ENCODE results near the gene EHD2. TPM values are rescaled to one million over a fixed set of nuclear protein-coding genes. Genes with fewer than 3 reads are reported as not detected.
"Not testable (repeated sequence)": the region's sequence is repeated elsewhere in the genome, so short reads cannot be mapped to it uniquely, and the experiment has no call there.

The EHD2 gene
- total and polyA plus RNA-seq, 2 of the 4 experiments (the other 2 are of a cell fraction) = 35.3 to 181 TPM

GRCh38 chr19:47714339-47714738 is 1.1 kb downstream of the EHD2 start (continued):
- TF ChIP-seq ELK1 (IDR thresholded peaks at IDR 0.05; ENCODE audit: borderline replicate concordance, low read depth, low read length) (no peak), RFX5 (IDR thresholded peaks at IDR 0.05; ENCODE audit: low read depth, low read length) (no peak), USF2 (IDR thresholded peaks at IDR 0.05; ENCODE audit: low read depth, low read length) (no peak), SMC3 (IDR thresholded peaks at IDR 0.05; ENCODE audit: low read depth, low read length) (no peak), RCOR1 (IDR thresholded peaks at IDR 0.05; ENCODE audit: insufficient replicate concordance, low read length) (no peak)

GRCh38 chr19:47714855-47715254 is 1.6 kb downstream of the EHD2 start:
- H4K5ac ChIP-seq (ENCODE audit: low read depth, low read length); DNase-seq; ATAC-seq (ENCODE audit: low read depth); dilution Hi-C loops (cut with HindIII; ENCODE audit: low sequenced_read_pairs, unreplicated experiment); H4K91ac ChIP-seq (ENCODE audit: insufficient read depth, low read depth, low read length); H2BK120ac ChIP-seq (ENCODE audit: low read depth, low read length); H2AFZ ChIP-seq (replicated peaks; ENCODE audit: low read length, poor library complexity); H3K27me3 ChIP-seq (ENCODE audit: control insufficient read depth, insufficient read depth, low read length); H3K18ac ChIP-seq (ENCODE audit: low read depth, low read length); H3K9me3 ChIP-seq (ENCODE audit: control insufficient read depth, insufficient read depth, low read length); H2BK15ac ChIP-seq (ENCODE audit: low read depth, low read length); H2BK20ac ChIP-seq (ENCODE audit: low read depth, low read length); H2AK5ac ChIP-seq (ENCODE audit: low read depth, low read length); intact Hi-C loops (cut with micrococcal nuclease); BruUV-seq (replicated peaks): not testable (repeated sequence)
- Histone ChIP-seq H3K79me1 (ENCODE audit: low read depth in 1 of 2, low read length in 2 of 2) (peaks cover 0 to 43% of the 10 kb centered on the region in 2 experiments; a peak in 3 of 4 replicates), H4K8ac (ENCODE audit: low read depth in 2 of 2, low read length in 2 of 2) (peak overlapping the region; percentile 2 to 89; a peak in 1 of 4 replicates), H3K14ac (replicated peaks; ENCODE audit: low read depth, low read length) (peak overlapping the region; percentile 41), H4K20me1 (ENCODE audit: insufficient read depth, low read length) (peaks cover 43% of the 10 kb centered on the region), H3K9me1 (ENCODE audit: insufficient read depth, low read length) (peaks cover 14% of the 10 kb centered on the region), H2BK5ac (ENCODE audit: low read depth, low read length, poor library complexity, severe bottlenecking) (peak overlapping the region; percentile 28), H3K27ac (ENCODE audit: insufficient read depth, low read length) (peak overlapping the region; percentile 39), H3K56ac (ENCODE audit: extremely low read depth, insufficient read depth, low read length) (0 out of 2 replicates have a peak overlapping the region, but pooled peaks have one; percentile 4), H3K23ac (ENCODE audit: low read depth, low read length) (peak overlapping the region; percentile 55), H3K4me1 (ENCODE audit: control insufficient read depth, insufficient read depth, low read length) (peaks cover 17% of the 10 kb centered on the region), H3K4me3 (ENCODE audit: insufficient read depth, low read depth, low read length) (peak overlapping the region; percentile 90), H2AK9ac (replicated peaks; ENCODE audit: low read depth, low read length, poor library complexity) (peak overlapping the region; percentile 18), H3K4me2 (ENCODE audit: low read depth, low read length) (peak overlapping the region; percentile 95), H3K9ac (ENCODE audit: low read depth, low read length) (peak overlapping the region; percentile 37), H3K36me3 (ENCODE audit: control insufficient read depth, insufficient read depth, low read length) (peaks cover 29% of the 10 kb centered on the region), H3K4ac (ENCODE audit: low read depth, low read length) (peak overlapping the region; percentile 100)
- CTCF ChIA-PET = interaction anchor here (3.0 kb wide), 1 partner anchor 29 kb away, joined by 16 read pairs; no protein-coding TSS in a partner anchor
- in situ Hi-C loops (cut with MboI; ENCODE audit: low sequenced_read_pairs) = loop anchor here (5.0 to 25.0 kb wide), 2 partner anchors 32 to 428 kb away; partner anchors contain the start of gene NOP53
- POLR2A ChIA-PET (ENCODE audit: unreplicated experiment) = interaction anchor here (0.8 kb wide), 1 partner anchor 9 kb away, joined by 4 read pairs; no protein-coding TSS in a partner anchor

Data from IMR-90 (cell line).